ENCODE data around the gene LOXL3. TPM values are rescaled to one million over a fixed set of nuclear protein-coding genes. Genes with fewer than 3 reads are reported as not detected.

Gene LOXL3
- total and polyA plus RNA-seq, 2 of the 8 experiments (the other 6 are each of a cell fraction or from before 2014, with no cell fraction given), result 22.4 to 27.2 TPM

- TF ChIP-seq SRF (IDR thresholded peaks at IDR 0.05; ENCODE audit: low read depth, low read length) (no peak), ATF2 (IDR thresholded peaks at IDR 0.05; ENCODE audit: low read length) (peak; percentile 98), SP1 (IDR thresholded peaks at IDR 0.05; ENCODE audit: low read depth, low read length) (no peak), USF2 (IDR thresholded peaks at IDR 0.05; ENCODE audit: low read length) (no peak), MAFK (IDR thresholded peaks at IDR 0.05; ENCODE audit: low read depth, low read length) (peak; percentile 97), ASH2L (IDR thresholded peaks at IDR 0.05; ENCODE audit: low read length) (peak; percentile 80), SIX5 (IDR thresholded peaks at IDR 0.05; ENCODE audit: low read depth, low read length) (no peak), POU5F1 (IDR thresholded peaks at IDR 0.05; ENCODE audit: low read depth, low read length) (no peak), YY1 (IDR thresholded peaks at IDR 0.05; ENCODE audit: low read depth, low read length) (no peak), SIN3A (conservative IDR thresholded peaks at IDR 0.05 in 1 of 2, IDR thresholded peaks at IDR 0.05 in 1 of 2; ENCODE audit: low read depth in 1 of 2, low read length in 2 of 2) (no peak), EP300 (IDR thresholded peaks at IDR 0.05; ENCODE audit: borderline replicate concordance in 1 of 2, low read depth in 2 of 2, low read length in 2 of 2) (no peak), RAD21 (IDR thresholded peaks at IDR 0.05 in 1 of 2, conservative IDR thresholded peaks at IDR 0.05 in 1 of 2; ENCODE audit: low read depth in 2 of 2, low read length in 2 of 2) (no peak), RBBP5 (IDR thresholded peaks at IDR 0.05; ENCODE audit: borderline replicate concordance, low read depth, low read length) (peak; percentile 93), TCF12 (IDR thresholded peaks at IDR 0.05; ENCODE audit: low read depth, low read length) (no peak), CHD1 (IDR thresholded peaks at IDR 0.05; ENCODE audit: low read depth, low read length) (no peak), POLR2A (IDR thresholded peaks at IDR 0.05; ENCODE audit: control extremely low read depth in 1 of 2, low read depth in 2 of 2, low read length in 2 of 2) (no peak; a peak in 1 of 3 replicates), TEAD4 (IDR thresholded peaks at IDR 0.05; ENCODE audit: low read depth, low read length) (peak; percentile 73), CTCF (IDR thresholded peaks at IDR 0.05; ENCODE audit: control extremely low read depth in 1 of 3, insufficient read depth in 1 of 3, low read depth in 1 of 3, low read length in 3 of 3) (no peak)
These were observed at the start of gene LOXL3, which contains the start of gene DOK1 (continued) for GRCh38 chr2:74553892-74554819.
